Measurements from ENCODE around the gene OTOGL.
"Not testable (repeated sequence)": the region's sequence is repeated elsewhere in the genome, so short reads cannot be mapped to it uniquely, and the experiment has no call there.

OTOGL gene

DNA sequence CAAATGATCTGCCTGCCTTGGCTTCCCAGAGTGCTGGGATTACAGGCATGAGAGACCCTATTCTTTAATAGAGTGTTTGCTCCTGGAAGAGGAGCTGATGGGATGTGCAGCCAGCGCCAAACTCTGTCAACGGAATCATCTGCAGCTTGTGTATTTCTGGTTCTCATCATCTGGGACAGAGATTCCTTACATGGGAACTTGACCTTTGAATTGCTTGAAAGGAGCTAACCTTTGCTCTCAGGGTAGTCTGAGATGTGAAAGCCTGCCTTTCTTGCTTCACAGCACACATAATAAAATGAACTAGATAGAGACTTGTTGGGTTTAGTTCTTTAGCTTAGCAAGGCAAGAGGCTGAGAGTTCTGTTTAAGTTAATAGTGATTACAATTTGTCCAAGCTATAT, 120.0 kb downstream of the OTOGL start:
- Histone ChIP-seq H3K9me3 (ENCODE audit: control insufficient read depth, insufficient read depth, low read length) (no peaks in the 10 kb centered on the region), H3K27ac (ENCODE audit: low read depth, low read length) (no peak overlapping the region), H3K36me3 (ENCODE audit: control insufficient read depth, insufficient read depth, low read length) (no peaks in the 10 kb centered on the region), H3K9ac (ENCODE audit: low read depth, low read length) (no peak overlapping the region), H3K27me3 (ENCODE audit: control insufficient read depth, insufficient read depth, low read length) (no peaks in the 10 kb centered on the region), H3K4me1 (ENCODE audit: control insufficient read depth, insufficient read depth, low read length) (peaks cover 3% of the 10 kb centered on the region; the same call in 1 of the 2 replicates), H3K4me3 (ENCODE audit: low read depth, low read length) (no peak overlapping the region)

DNA sequence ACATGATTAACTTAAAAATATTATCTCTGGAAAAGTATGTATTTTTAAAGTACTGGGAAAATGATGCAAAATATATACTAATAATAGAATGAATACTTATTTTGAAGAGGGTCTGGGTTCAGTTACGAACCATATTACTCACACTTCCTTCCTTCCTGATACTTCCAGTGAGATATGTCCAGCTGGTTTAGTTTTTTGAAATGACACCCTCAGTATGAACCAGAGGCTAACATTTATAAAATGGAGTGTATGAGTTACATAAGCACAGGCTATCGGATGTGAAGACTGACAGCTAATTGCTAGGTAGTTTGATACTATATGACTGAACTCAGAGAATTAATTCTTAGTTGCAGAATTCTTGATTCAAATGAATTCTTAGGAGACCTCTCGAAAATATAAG, 122.9 kb downstream of the OTOGL start:
- H3K27ac ChIP-seq (ENCODE audit: low read depth, low read length): no peak overlapping the region
- no peaks in the 10 kb centered on the region for H3K27me3 ChIP-seq (ENCODE audit: control insufficient read depth, insufficient read depth, low read length)
- no peak overlapping the region for H3K9ac ChIP-seq (ENCODE audit: low read depth, low read length)
- no peaks in the 10 kb centered on the region for H3K9me3 ChIP-seq (ENCODE audit: control insufficient read depth, insufficient read depth, low read length)
- H3K4me3 ChIP-seq (ENCODE audit: low read depth, low read length): no peak overlapping the region
- no peaks in the 10 kb centered on the region for H3K36me3 ChIP-seq (ENCODE audit: control insufficient read depth, insufficient read depth, low read length)
- 0 out of 2 replicates have a peak, but pooled peaks cover 1% of the 10 kb centered on the region for H3K4me1 ChIP-seq (ENCODE audit: control insufficient read depth, insufficient read depth, low read length)

DNA sequence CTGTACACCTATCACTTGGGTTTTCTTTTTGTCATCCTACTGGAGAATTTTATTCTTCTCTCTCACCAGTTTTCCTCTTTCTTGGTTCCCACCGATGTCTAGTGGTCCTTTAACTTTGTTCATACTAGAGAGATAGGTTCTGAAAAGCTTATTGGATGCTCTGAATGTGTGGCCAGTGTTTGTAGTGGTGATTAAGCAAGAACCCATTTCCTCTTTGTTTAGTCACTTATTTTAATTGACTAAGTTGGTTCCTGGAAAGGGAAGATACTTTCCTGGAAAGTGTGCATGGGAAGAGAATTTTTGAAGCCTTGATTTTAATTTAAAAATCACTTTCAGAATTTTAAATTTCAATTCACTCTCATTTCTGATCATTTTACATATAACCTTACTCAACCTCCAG, 127.2 kb downstream of the OTOGL start:
- Histone ChIP-seq H3K9ac (ENCODE audit: low read depth, low read length) (no peak overlapping the region), H3K4me3 (ENCODE audit: low read depth, low read length) (no peak overlapping the region), H3K36me3 (ENCODE audit: control insufficient read depth, insufficient read depth, low read length) (no peaks in the 10 kb centered on the region), H3K27ac (ENCODE audit: low read depth, low read length) (no peak overlapping the region), H3K27me3 (ENCODE audit: control insufficient read depth, insufficient read depth, low read length) (no peaks in the 10 kb centered on the region), H3K9me3 (ENCODE audit: control insufficient read depth, insufficient read depth, low read length) (no peaks in the 10 kb centered on the region), H3K4me1 (ENCODE audit: control insufficient read depth, insufficient read depth, low read length) (peaks cover 10% of the 10 kb centered on the region)

DNA sequence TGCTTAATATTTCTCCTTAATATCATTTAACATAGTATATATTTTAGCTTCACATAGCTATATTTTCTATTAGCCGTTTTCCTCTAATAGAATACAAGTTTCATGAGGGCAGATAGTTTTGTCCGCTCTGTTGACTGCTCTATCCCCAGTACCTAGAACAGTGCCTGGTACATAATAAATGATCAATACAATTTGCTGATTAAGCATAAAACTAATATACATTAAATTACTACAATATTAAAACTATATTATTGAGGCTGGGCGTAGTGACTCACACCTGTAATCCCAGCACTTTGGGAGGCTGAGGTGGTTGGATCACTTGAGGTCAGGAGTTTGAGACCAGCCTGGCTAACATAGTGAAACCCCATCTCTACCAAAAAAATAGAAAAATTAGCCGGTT, 128.6 kb downstream of the OTOGL start:
- H3K27ac ChIP-seq (ENCODE audit: low read depth, low read length); H3K36me3 ChIP-seq (ENCODE audit: control insufficient read depth, insufficient read depth, low read length); H3K27me3 ChIP-seq (ENCODE audit: control insufficient read depth, insufficient read depth, low read length); H3K4me3 ChIP-seq (ENCODE audit: low read depth, low read length); H3K9ac ChIP-seq (ENCODE audit: low read depth, low read length); H3K4me1 ChIP-seq (ENCODE audit: control insufficient read depth, insufficient read depth, low read length); H3K9me3 ChIP-seq (ENCODE audit: control insufficient read depth, insufficient read depth, low read length): not testable (repeated sequence)

DNA sequence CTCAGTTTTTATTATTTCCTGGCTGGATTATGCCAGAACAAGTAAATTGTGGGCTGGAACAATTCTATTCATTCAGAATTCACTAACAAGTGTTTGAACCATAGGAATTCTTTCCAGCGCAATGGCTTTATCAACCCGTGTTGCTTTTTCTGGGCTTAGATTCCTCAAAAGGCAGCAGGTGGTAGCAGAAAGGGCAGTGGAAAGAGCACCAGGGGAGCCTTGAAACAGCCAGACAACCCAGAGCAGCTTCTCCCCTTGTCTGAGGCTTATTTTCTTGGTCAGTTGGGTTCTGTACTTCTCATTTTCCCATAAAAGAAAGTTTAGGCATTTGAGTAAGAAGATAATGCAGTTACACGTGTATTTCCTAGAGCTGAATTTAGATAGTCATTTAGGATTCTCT, 130.7 kb downstream of the OTOGL start:
- Histone ChIP-seq H3K36me3 (ENCODE audit: control insufficient read depth, insufficient read depth, low read length) (no peaks in the 10 kb centered on the region), H3K9me3 (ENCODE audit: control insufficient read depth, insufficient read depth, low read length) (no peaks in the 10 kb centered on the region), H3K27me3 (ENCODE audit: control insufficient read depth, insufficient read depth, low read length) (no peaks in the 10 kb centered on the region), H3K27ac (ENCODE audit: low read depth, low read length) (no peak overlapping the region), H3K9ac (ENCODE audit: low read depth, low read length) (no peak overlapping the region), H3K4me3 (ENCODE audit: low read depth, low read length) (no peak overlapping the region), H3K4me1 (ENCODE audit: control insufficient read depth, insufficient read depth, low read length) (peaks cover 10% of the 10 kb centered on the region)

DNA sequence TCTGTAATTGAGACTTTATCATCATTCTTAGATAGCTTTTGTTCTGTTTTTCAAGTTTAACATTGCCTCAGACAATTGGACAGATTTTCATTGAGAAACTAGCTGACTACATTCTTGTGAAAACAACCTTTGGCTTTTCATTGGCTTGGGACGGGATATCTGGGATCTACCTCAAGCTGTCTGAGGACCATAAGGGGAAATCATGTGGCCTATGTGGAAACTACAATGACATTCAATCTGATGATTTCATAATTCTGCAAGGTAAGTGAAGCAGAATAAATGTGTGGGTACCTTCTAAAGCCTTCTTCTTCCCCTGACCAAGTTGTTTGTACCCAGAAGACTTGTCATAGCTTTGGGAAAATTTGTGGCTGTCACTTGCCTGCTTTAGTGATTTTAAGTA, 133.5 kb downstream of the OTOGL start:
- H3K9ac ChIP-seq (ENCODE audit: low read depth, low read length): no peak overlapping the region
- H3K27ac ChIP-seq (ENCODE audit: low read depth, low read length): no peak overlapping the region
- H3K27me3 ChIP-seq (ENCODE audit: control insufficient read depth, insufficient read depth, low read length): no peaks in the 10 kb centered on the region
- no peak overlapping the region for H3K4me3 ChIP-seq (ENCODE audit: low read depth, low read length)
- no peaks in the 10 kb centered on the region for H3K36me3 ChIP-seq (ENCODE audit: control insufficient read depth, insufficient read depth, low read length)
- no peaks in the 10 kb centered on the region for H3K9me3 ChIP-seq (ENCODE audit: control insufficient read depth, insufficient read depth, low read length)
- H3K4me1 ChIP-seq (ENCODE audit: control insufficient read depth, insufficient read depth, low read length): peaks cover 10% of the 10 kb centered on the region

DNA sequence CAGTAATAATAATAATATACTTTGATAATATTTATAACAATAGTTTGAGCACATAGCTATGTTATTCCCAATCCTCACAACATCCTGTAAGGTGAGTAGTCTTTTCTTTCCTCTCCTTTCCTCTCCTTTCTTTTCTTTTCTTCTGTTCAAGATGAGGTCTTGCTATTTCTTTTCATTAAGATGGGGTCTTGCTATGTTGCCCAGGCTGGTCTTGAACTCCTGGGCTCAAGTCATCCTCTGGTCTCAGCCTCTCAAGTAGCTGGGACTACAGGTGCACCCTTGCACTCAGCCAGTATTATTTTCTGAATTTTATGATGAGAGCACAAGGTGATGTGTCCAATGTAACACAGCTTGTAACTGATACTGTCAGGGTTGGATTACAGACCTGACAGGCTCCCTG, 134.6 kb downstream of the OTOGL start:
- Histone ChIP-seq H3K27ac (ENCODE audit: low read depth, low read length) (no peak overlapping the region), H3K9ac (ENCODE audit: low read depth, low read length) (no peak overlapping the region), H3K4me1 (ENCODE audit: control insufficient read depth, insufficient read depth, low read length) (peaks cover 10% of the 10 kb centered on the region), H3K36me3 (ENCODE audit: control insufficient read depth, insufficient read depth, low read length) (no peaks in the 10 kb centered on the region), H3K27me3 (ENCODE audit: control insufficient read depth, insufficient read depth, low read length) (no peaks in the 10 kb centered on the region), H3K4me3 (ENCODE audit: low read depth, low read length) (no peak overlapping the region), H3K9me3 (ENCODE audit: control insufficient read depth, insufficient read depth, low read length) (no peaks in the 10 kb centered on the region)

DNA sequence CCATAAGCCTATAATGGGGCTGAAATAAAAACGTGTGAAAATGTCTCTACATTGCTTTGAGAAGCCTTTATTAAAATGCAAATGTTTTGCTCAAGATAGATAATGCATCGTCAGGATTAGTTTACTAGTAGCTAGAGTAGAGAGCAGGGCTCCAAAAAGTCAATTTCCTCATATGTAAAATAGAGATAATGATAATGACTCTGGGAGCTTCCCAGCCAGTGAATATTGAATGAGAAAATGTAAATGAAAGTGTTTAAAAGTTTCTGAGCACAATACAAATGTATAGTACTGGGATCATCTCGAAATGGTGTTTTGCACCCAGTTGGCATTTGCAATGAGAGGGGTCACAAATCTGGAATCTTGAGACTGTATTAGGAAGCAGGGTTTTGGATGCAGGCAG, 135.3 kb downstream of the OTOGL start:
- H3K4me1 ChIP-seq (ENCODE audit: control insufficient read depth, insufficient read depth, low read length): peaks cover 10% of the 10 kb centered on the region
- H3K9ac ChIP-seq (ENCODE audit: low read depth, low read length): no peak overlapping the region
- no peaks in the 10 kb centered on the region for H3K27me3 ChIP-seq (ENCODE audit: control insufficient read depth, insufficient read depth, low read length)
- no peaks in the 10 kb centered on the region for H3K36me3 ChIP-seq (ENCODE audit: control insufficient read depth, insufficient read depth, low read length)
- no peak overlapping the region for H3K4me3 ChIP-seq (ENCODE audit: low read depth, low read length)
- H3K27ac ChIP-seq (ENCODE audit: low read depth, low read length): no peak overlapping the region
- no peaks in the 10 kb centered on the region for H3K9me3 ChIP-seq (ENCODE audit: control insufficient read depth, insufficient read depth, low read length)

- no peaks in the 10 kb centered on the region for H3K27me3 ChIP-seq (ENCODE audit: control insufficient read depth, insufficient read depth, low read length)
- no peaks in the 10 kb centered on the region for H3K36me3 ChIP-seq (ENCODE audit: control insufficient read depth, insufficient read depth, low read length)
- H3K9ac ChIP-seq (ENCODE audit: low read depth, low read length): no peak overlapping the region
- no peak overlapping the region for H3K4me3 ChIP-seq (ENCODE audit: low read depth, low read length)
- H3K27ac ChIP-seq (ENCODE audit: low read depth, low read length): no peak overlapping the region
- no peaks in the 10 kb centered on the region for H3K4me1 ChIP-seq (ENCODE audit: control insufficient read depth, insufficient read depth, low read length)
- no peaks in the 10 kb centered on the region for H3K9me3 ChIP-seq (ENCODE audit: control insufficient read depth, insufficient read depth, low read length)
These were observed 136.6 kb downstream of the OTOGL start for GRCh38 chr12:80235944-80236343.

DNA sequence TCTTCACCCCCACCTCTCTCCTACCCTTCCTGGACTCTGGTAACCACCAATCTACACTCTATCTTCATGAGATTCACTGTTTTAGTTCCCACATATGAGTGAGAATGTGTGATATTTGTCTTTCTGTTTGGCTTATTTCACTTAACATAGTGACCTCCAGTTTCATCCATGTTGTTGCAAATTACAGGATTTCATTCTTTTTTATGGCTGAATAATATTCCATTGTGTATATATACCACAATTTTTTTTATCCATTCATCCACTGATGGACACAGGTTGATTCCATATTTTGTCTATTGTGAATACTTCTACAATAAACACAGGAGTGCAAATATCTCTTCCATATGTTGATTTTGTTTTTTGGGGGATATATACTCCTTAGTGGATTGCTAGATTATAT, 140.5 kb downstream of the OTOGL start:
- H3K4me1 ChIP-seq (ENCODE audit: control insufficient read depth, insufficient read depth, low read length): no peaks in the 10 kb centered on the region

DNA sequence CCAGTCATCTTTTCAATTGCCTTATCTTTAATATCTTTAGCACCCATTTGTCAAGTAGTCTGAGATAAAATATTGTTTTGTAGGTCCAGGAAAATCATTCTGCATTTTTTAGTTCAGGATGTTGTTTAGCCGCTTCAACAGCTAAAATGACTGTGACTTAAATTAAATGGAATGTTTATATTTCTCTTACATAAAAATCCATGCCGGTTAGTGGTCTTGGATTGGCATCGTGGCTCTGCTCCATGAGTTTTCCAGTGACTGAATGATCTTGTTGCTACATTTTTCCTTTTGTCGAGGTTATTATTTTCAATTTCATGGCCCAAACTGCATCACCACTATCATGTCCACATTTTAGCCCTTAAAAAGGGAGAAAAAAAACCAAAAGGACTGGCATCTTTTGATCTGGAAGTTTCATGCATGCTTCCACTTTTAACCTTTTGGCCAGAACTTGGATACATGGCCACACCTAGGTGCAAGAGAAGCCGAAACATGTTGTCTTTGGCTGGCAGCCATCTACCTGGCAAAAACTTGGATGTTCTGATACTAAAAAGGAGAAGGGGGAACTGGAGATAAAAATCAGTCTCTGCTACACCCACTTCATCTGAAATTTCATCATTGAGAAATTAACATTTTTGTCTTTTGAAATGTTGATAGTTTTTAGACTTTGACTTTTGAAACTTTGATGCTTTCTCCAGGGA, 142.4 kb downstream of the OTOGL start:
- H3K4me3 ChIP-seq (ENCODE audit: low read depth, low read length): no peak overlapping the region
- H3K27ac ChIP-seq (ENCODE audit: low read depth, low read length): no peak overlapping the region

More for the DNA sequence above, 140.5 kb downstream of the OTOGL start:
- H3K36me3 ChIP-seq (ENCODE audit: control insufficient read depth, insufficient read depth, low read length): no peaks in the 10 kb centered on the region
- H3K27me3 ChIP-seq (ENCODE audit: control insufficient read depth, insufficient read depth, low read length): no peaks in the 10 kb centered on the region
- no peak overlapping the region for H3K4me3 ChIP-seq (ENCODE audit: low read depth, low read length)
- H3K9ac ChIP-seq (ENCODE audit: low read depth, low read length): no peak overlapping the region
- no peak overlapping the region for H3K27ac ChIP-seq (ENCODE audit: low read depth, low read length)
- no peaks in the 10 kb centered on the region for H3K9me3 ChIP-seq (ENCODE audit: control insufficient read depth, insufficient read depth, low read length)

More for the DNA sequence above, 142.4 kb downstream of the OTOGL start:
- H3K9ac ChIP-seq (ENCODE audit: low read depth, low read length): no peak overlapping the region
- H3K4me1 ChIP-seq (ENCODE audit: control insufficient read depth, insufficient read depth, low read length): no peaks in the 10 kb centered on the region
- no peaks in the 10 kb centered on the region for H3K9me3 ChIP-seq (ENCODE audit: control insufficient read depth, insufficient read depth, low read length)
- H3K27me3 ChIP-seq (ENCODE audit: control insufficient read depth, insufficient read depth, low read length): no peaks in the 10 kb centered on the region
- H3K36me3 ChIP-seq (ENCODE audit: control insufficient read depth, insufficient read depth, low read length): no peaks in the 10 kb centered on the region

Data from HUES48 (cell line).